Measurements from ENCODE around the gene KCND1.
A peak's percentile ranks its signal among the peaks of the same experiment; 100 is the strongest.

KCND1 gene

DNA sequence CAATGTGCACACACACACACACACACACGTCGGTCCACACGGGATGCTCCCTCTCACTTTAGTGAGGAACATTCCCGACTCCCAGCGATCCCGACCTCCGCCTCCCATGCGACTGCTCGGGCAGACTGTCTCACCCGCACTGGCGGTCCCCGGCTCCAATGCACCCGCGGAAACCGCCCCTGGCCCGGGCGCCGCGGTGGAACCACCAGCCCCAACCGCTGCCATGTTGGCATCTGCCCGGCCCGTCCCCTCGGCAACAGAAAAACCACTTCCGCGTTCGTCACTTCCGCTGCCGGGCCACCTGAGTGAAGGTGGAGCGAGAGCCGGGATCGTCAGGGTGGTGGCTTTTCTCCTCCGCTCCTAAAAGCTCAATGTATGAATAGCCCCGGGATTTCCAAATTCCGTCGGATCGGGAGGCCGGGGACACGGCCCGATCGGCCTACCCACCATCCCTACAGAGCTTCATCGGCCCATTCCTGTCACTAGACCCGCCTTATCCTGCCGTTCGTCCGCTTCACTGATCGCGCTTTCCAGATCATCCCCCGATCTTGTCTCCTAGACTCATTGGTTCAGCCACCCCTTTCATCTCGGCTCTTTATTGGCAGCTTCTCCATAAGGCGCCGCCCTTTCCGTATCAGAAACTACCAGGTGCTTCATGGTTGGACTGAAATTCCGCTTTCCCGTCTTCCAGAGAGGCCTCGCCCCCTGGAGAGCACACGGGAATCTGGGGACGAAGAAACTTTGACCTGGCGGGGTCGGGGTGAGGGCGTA lies 60.0 kb downstream of the KCND1 start, which contains the start of gene SLC35A2:
Gene SLC35A2 (minus strand): TSS at position 235 of the 771 bp plus-strand sequence. CDS start 10 bp downstream, at position 225.
- DNase-seq (ENCODE audit: low read depth in 2 of 2): peak; percentile 74 to 80

Measured in stimulated activated CD8-positive, alpha-beta memory T cell treated with anti-CD3 and anti-CD28 coated beads, Interleukin-7, amount 100 ng/mL, for 1 hour (primary cell).